H1 (cell line): ENCODE measurements around the gene RBAK. TPM values are rescaled to one million over a fixed set of nuclear protein-coding genes. Genes with fewer than 3 reads are reported as not detected.
"Not testable (repeated sequence)": the region's sequence is repeated elsewhere in the genome, so short reads cannot be mapped to it uniquely, and the experiment has no call there.

Experiments
- CTCF ChIA-PET: fragments of 300-600 bp; sonication (Branson Sonifier 250); formaldehyde crosslinking; loops from one replicate; lab custom pipeline; 2021; ENCODE audit not compliant: partially characterized antibody; lab: Charles Lee
- POLR2A ChIA-PET: fragments of 300-600 bp; sonication (Branson Sonifier 250); formaldehyde crosslinking; loops from one replicate; lab custom pipeline; 2021; ENCODE audit warnings: inconsistent platforms; ENCODE audit not compliant: partially characterized antibody; lab: Charles Lee
- DNase-seq, 2 experiments: peaks; one replicate each; pipeline versions ENCODE4 v3.0.0 to v3.0.0-alpha.2; 2010 to 2022; ENCODE audit warnings: low spot score in 2 of 2, low read depth in 1 of 2, mixed read lengths in 1 of 2
- FAIRE-seq: peaks from 2 replicates; lab custom pipeline; 2011; peaks lifted over from hg19 to GRCh38; lab: Jason Lieb, UNC
- H2AFZ ChIP-seq: 2 replicates; pipeline ENCODE4 v1.8.1; 2012; ENCODE audit warnings: low read length, inconsistent platforms
- H2AK5ac ChIP-seq: 2 replicates; pipeline ENCODE4 v1.6.1; 2013; ENCODE audit warnings: low read depth, low read length
- H2BK120ac ChIP-seq: replicated peaks from 2 replicates; pipeline ENCODE3; 2013; ENCODE audit warnings: low read depth, low read length, inconsistent platforms
- H2BK12ac ChIP-seq: 2 replicates; pipeline ENCODE4 v1.6.1; 2013; ENCODE audit warnings: low read depth, low read length
- H2BK15ac ChIP-seq: 2 replicates; pipeline ENCODE4 v1.6.1; 2013; ENCODE audit warnings: low read length
- H2BK20ac ChIP-seq: 2 replicates; pipeline ENCODE4 v1.6.1; 2013; ENCODE audit warnings: low read length
- H2BK5ac ChIP-seq: 2 replicates; pipeline ENCODE4 v1.6.1; 2013; ENCODE audit warnings: low read depth, low read length
- H3K14ac ChIP-seq: 2 replicates; pipeline ENCODE4 v1.6.1; 2013; ENCODE audit warnings: inconsistent platforms; ENCODE audit not compliant: insufficient read length
- H3K18ac ChIP-seq: 2 replicates; pipeline ENCODE4 v1.6.1; 2013; ENCODE audit warnings: low read length; ENCODE audit errors: extremely low read depth
- H3K23ac ChIP-seq: 2 replicates; pipeline ENCODE4 v1.6.1; 2013; ENCODE audit warnings: inconsistent platforms; ENCODE audit not compliant: insufficient read length
- H3K23me2 ChIP-seq: 2 replicates; pipeline ENCODE4 v1.6.1; 2013; ENCODE audit warnings: low read depth, low read length
- H3K27ac ChIP-seq: 2 replicates; pipeline ENCODE4 v1.6.1; 2011; ENCODE audit warnings: low read depth, low read length, inconsistent platforms
- H3K27me3 ChIP-seq, 4 experiments: replicated peaks in 1 of 4; 1 replicate in 1 of 4; 2 replicates in 3 of 4; pipeline versions ENCODE4 v1.6.1 to v1.8.1; 2011 to 2013; ENCODE audit warnings: low read length in 3 of 4, mild to moderate bottlenecking in 3 of 4, inconsistent platforms in 2 of 4, mixed read lengths in 2 of 4, moderate library complexity in 1 of 4; ENCODE audit not compliant: control insufficient read depth in 3 of 4, insufficient read depth in 3 of 4; ENCODE audit errors: extremely low read depth in 1 of 4
- H3K36me3 ChIP-seq, 4 experiments: 2 replicates each; pipeline versions ENCODE4 v1.6.1 to v1.8.1; 2011 to 2013; ENCODE audit warnings: mild to moderate bottlenecking in 4 of 4, low read length in 3 of 4, moderate library complexity in 2 of 4, control low read depth in 1 of 4, inconsistent platforms in 1 of 4; ENCODE audit not compliant: insufficient read depth in 4 of 4, control insufficient read depth in 2 of 4
- H3K4ac ChIP-seq: replicated peaks from 2 replicates; pipeline ENCODE3; 2013; ENCODE audit warnings: low read length, low read depth, mixed read lengths, inconsistent platforms; ENCODE audit not compliant: insufficient read length
- H3K4me1 ChIP-seq, 4 experiments: replicated peaks in 1 of 4; 1 replicate in 1 of 4; 2 replicates in 3 of 4; pipeline versions ENCODE4 v1.6.1 to v1.8.1; 2011 to 2013; ENCODE audit warnings: low read length in 3 of 4, inconsistent platforms in 2 of 4, mixed read lengths in 1 of 4; ENCODE audit not compliant: insufficient read depth in 4 of 4, control insufficient read depth in 3 of 4
- H3K4me2 ChIP-seq, 2 experiments: 2 replicates each; pipeline versions ENCODE4 v1.6.1 to v1.8.1; 2011 to 2013; ENCODE audit warnings: low read depth in 2 of 2, low read length in 2 of 2, control low read depth in 1 of 2, inconsistent platforms in 1 of 2, mild to moderate bottlenecking in 1 of 2; ENCODE audit not compliant: insufficient read depth in 1 of 2
- H3K4me3 ChIP-seq, 4 experiments: fragments of 200-600, 300-600 bp in 1 of 4; sonication (generic), shearing (Covaris generic), sonication (Bioruptor Twin) in 1 of 4; 2 replicates each; pipeline versions ENCODE4 v1.5.1 to v1.8.1; 2011 to 2016; ENCODE audit warnings: low read length in 4 of 4, low read depth in 3 of 4, control low read depth in 2 of 4, inconsistent platforms in 2 of 4, mild to moderate bottlenecking in 2 of 4, mixed read lengths in 1 of 4, moderate library complexity in 1 of 4; ENCODE audit not compliant: insufficient read depth in 2 of 4; ENCODE audit errors: extremely low read depth in 1 of 4
- H3K56ac ChIP-seq: replicated peaks from 2 replicates; pipeline ENCODE3; 2013; ENCODE audit warnings: low read depth, mild to moderate bottlenecking, mixed read lengths, low read length, inconsistent platforms; ENCODE audit not compliant: insufficient read length
- H3K79me1 ChIP-seq: 2 replicates; pipeline ENCODE4 v1.6.1; 2013; ENCODE audit warnings: low read depth, low read length, control low read depth
- H3K79me2 ChIP-seq, 2 experiments: 2 replicates each; pipeline versions ENCODE4 v1.6.1 to v1.8.1; 2012 to 2013; ENCODE audit warnings: low read length in 2 of 2, mild to moderate bottlenecking in 2 of 2, inconsistent platforms in 1 of 2; ENCODE audit not compliant: insufficient read depth in 2 of 2, control insufficient read depth in 1 of 2
- H3K9ac ChIP-seq, 4 experiments: replicated peaks in 1 of 4; 1 replicate in 1 of 4; 2 replicates in 3 of 4; pipeline versions ENCODE4 v1.6.1 to v1.8.1; 2011 to 2013; ENCODE audit warnings: low read depth in 3 of 4, low read length in 3 of 4, control low read depth in 2 of 4, mild to moderate bottlenecking in 2 of 4, moderate library complexity in 2 of 4, inconsistent platforms in 1 of 4; ENCODE audit errors: extremely low read depth in 1 of 4
- H3K9me3 ChIP-seq, 2 experiments: 2 replicates each; pipeline versions ENCODE4 v1.6.1 to v1.8.1; 2012 to 2013; ENCODE audit warnings: mild to moderate bottlenecking in 2 of 2, moderate library complexity in 2 of 2, control low read depth in 1 of 2, inconsistent platforms in 1 of 2, low read depth in 1 of 2, low read length in 1 of 2, mixed read lengths in 1 of 2; ENCODE audit not compliant: insufficient read depth in 2 of 2
- H4K20me1 ChIP-seq, 2 experiments: replicated peaks in 1 of 2; 2 replicates each; pipeline versions ENCODE3 to v1.8.1; 2011 to 2013; ENCODE audit warnings: inconsistent platforms in 2 of 2, low read length in 2 of 2, mild to moderate bottlenecking in 1 of 2; ENCODE audit not compliant: insufficient read depth in 2 of 2, control insufficient read depth in 1 of 2
- H4K5ac ChIP-seq: 2 replicates; pipeline ENCODE4 v1.6.1; 2013; ENCODE audit warnings: low read length, low read depth, mixed read lengths, inconsistent platforms; ENCODE audit not compliant: insufficient read length
- H4K8ac ChIP-seq: 2 replicates; pipeline ENCODE4 v1.8.0; 2013; ENCODE audit warnings: mild to moderate bottlenecking, moderate library complexity, low read length, inconsistent platforms; ENCODE audit not compliant: insufficient read depth; ENCODE audit errors: extremely low read depth
- H4K91ac ChIP-seq: replicated peaks from 2 replicates; pipeline ENCODE3; 2013; ENCODE audit warnings: low read length, mixed read lengths, inconsistent platforms; ENCODE audit not compliant: insufficient read length
- RXRA ChIP-seq: IDR thresholded peaks from 2 replicates; pipeline ENCODE4 v1.6.1; 2011; ENCODE audit warnings: low read depth, mild to moderate bottlenecking, low read length, moderate library complexity; ENCODE audit not compliant: insufficient read depth
- SIX5 ChIP-seq: IDR thresholded peaks from 2 replicates; pipeline ENCODE4 v1.6.1; 2011; ENCODE audit warnings: mild to moderate bottlenecking, low read depth, low read length
- WGBS, 2 experiments: shearing (Covaris generic) in 1 of 2; methylation state at CpG; one replicate each; pipeline versions ENCODE4 v1.1.6 to v1.1.7; 2013 to 2015; ENCODE audit warnings: low lambda C conversion rate in 2 of 2, mixed read lengths in 2 of 2, inconsistent platforms in 1 of 2, low coverage in 1 of 2, missing lambda C conversion rate in 1 of 2; ENCODE audit not compliant: insufficient replicate concordance in 2 of 2, insufficient coverage in 1 of 2, insufficient read length in 1 of 2; ENCODE audit errors: extremely low coverage in 1 of 2, missing lambda C conversion rate in 1 of 2; 5-methylcytosine and 5-hydroxymethylcytosine counted together
- polyA plus RNA-seq, 7 experiments: library from polyadenylated mRNA; depleted of rRNA in 3 of 7; stranded (reverse) in 5 of 7; unstranded in 2 of 7; fragments of >200 nt in 5 of 7; fragments of 200-250 nt in 2 of 7; gene quantifications; 1 replicate in 5 of 7; 2 replicates in 1 of 7; 4 replicates in 1 of 7; pipeline versions ENCODE4 v1.2.1 to v1.2.3, GENCODE V29; 2011 to 2013; ENCODE audit warnings: missing spikeins in 2 of 7, mixed read lengths in 2 of 7
- total RNA-seq: library from RNA; stranded (reverse); fragmentation: NEBNext Ultra II Directional; extraction: Animal tissue kit (Norgen Biotek cat#: 25700); gene quantifications from 2 replicates; pipeline ENCODE4 v1.2.1, GENCODE V29; 2021

Gene RBAK
- total and polyA plus RNA-seq, 2 of the 8 experiments (the other 6 are each of a cell fraction or from before 2014, with no cell fraction given) = 1.9 to 18.2 TPM

- Histone ChIP-seq H2BK5ac (no peak overlapping the region), H2BK120ac (no peak overlapping the region), H3K14ac (no peak overlapping the region), H3K79me2 (peaks cover 0 to 17% of the 10 kb centered on the region in 2 experiments; a peak in 1 of 4 replicates), H2BK20ac (no peak overlapping the region), H3K9ac (no peak overlapping the region), H3K4me3 (no peak overlapping the region), H3K79me1 (no peaks in the 10 kb centered on the region), H3K4ac (no peak overlapping the region), H3K56ac (no peak overlapping the region), H2AK5ac (no peak overlapping the region), H4K5ac (no peak overlapping the region), H4K20me1 (no peaks in the 10 kb centered on the region), H3K36me3 (peaks cover 2 to 52% (median 24%) of the 10 kb centered on the region in 4 experiments; a peak in 7 of 8 replicates), H2BK15ac (no peak overlapping the region), H3K27me3 (no peaks in the 10 kb centered on the region), H4K8ac (no peak overlapping the region), H3K27ac (no peak overlapping the region), H3K23me2 (no peaks in the 10 kb centered on the region), H3K4me1 (no peaks in the 10 kb centered on the region), H3K9me3 (peaks cover 16 to 23% of the 10 kb centered on the region in 2 experiments), H2BK12ac (no peak overlapping the region), H3K23ac (no peak overlapping the region), H3K18ac (no peak overlapping the region), H4K91ac (no peak overlapping the region), H3K4me2 (no peak overlapping the region), H2AFZ (no peak overlapping the region)
- 88% methylated on average over 2 of the region's 2 CpGs; no CpG with 5 or more reads in 1 of the 2 experiments for WGBS, 2 experiments
- FAIRE-seq (no peak), DNase-seq (no peak)
- POLR2A ChIA-PET = no interaction called here
- TF ChIP-seq RXRA (no peak), SIX5 (no peak)
- CTCF ChIA-PET = no interaction called here
These were observed 5.0 kb downstream of the RBAK start for GRCh38 chr7:5050676-5051075.

- H4K91ac ChIP-seq, H2BK120ac ChIP-seq, H3K9ac ChIP-seq, H3K27ac ChIP-seq, CTCF ChIA-PET, H3K4me2 ChIP-seq, H2BK15ac ChIP-seq, H3K4me1 ChIP-seq, H3K79me1 ChIP-seq, H3K18ac ChIP-seq, H2BK12ac ChIP-seq, H3K23ac ChIP-seq, H3K4me3 ChIP-seq, H3K14ac ChIP-seq, H2AK5ac ChIP-seq, H2BK5ac ChIP-seq, H4K8ac ChIP-seq, H2AFZ ChIP-seq, H3K4ac ChIP-seq, H4K20me1 ChIP-seq, H4K5ac ChIP-seq, H3K56ac ChIP-seq, FAIRE-seq, POLR2A ChIA-PET, DNase-seq, H3K27me3 ChIP-seq, H2BK20ac ChIP-seq, H3K23me2 ChIP-seq: not testable (repeated sequence)
- peaks cover 2 to 61% (median 25%) of the 10 kb centered on the region in 4 experiments; a peak in 7 of 8 replicates for H3K36me3 ChIP-seq
- H3K9me3 ChIP-seq = peaks cover 16 to 29% of the 10 kb centered on the region in 2 experiments
- H3K79me2 ChIP-seq = peaks cover 0 to 13% of the 10 kb centered on the region in 2 experiments; a peak in 1 of 4 replicates
These were observed 6.1 kb downstream of the RBAK start for GRCh38 chr7:5051731-5052130.
